Calu3 (cell line): ENCODE data around the gene ATP1A3. TPM values are rescaled to one million over a fixed set of nuclear protein-coding genes. Genes with fewer than 3 reads are reported as not detected.
A peak's percentile ranks its signal among the peaks of the same experiment; 100 is the strongest.

Experiments used
- BruUV-seq: library from RNA; stranded (reverse); fragments of 400-500 nt; replicated peaks from 2 replicates; lab custom pipeline; 2021; lab: Mats Ljungman, UMichigan
- CTCF ChIA-PET: fragments of 300-600 bp; sonication (Branson Sonifier 250); formaldehyde crosslinking; loops from one replicate; lab custom pipeline; 2022; ENCODE audit warnings: antibody characterized with exemption; lab: Charles Lee
- DNase-seq: peaks from one replicate; pipeline ENCODE4 v3.0.0; 2022
- H3K27ac Mint-ChIP-seq: one replicate; pipeline ENCODE4 v1.8.0; 2022; ENCODE audit warnings: mixed read lengths; ENCODE audit not compliant: unreplicated experiment
- H3K27me3 Mint-ChIP-seq: one replicate; pipeline ENCODE4 v1.8.0; 2022; ENCODE audit warnings: mixed read lengths; ENCODE audit not compliant: unreplicated experiment
- H3K36me3 Mint-ChIP-seq: one replicate; pipeline ENCODE4 v1.8.0; 2022; ENCODE audit warnings: mild to moderate bottlenecking, moderate library complexity, mixed read lengths; ENCODE audit not compliant: insufficient read depth, unreplicated experiment
- H3K4me1 Mint-ChIP-seq: one replicate; pipeline ENCODE4 v1.8.0; 2022; ENCODE audit warnings: mild to moderate bottlenecking, low read depth, mixed read lengths; ENCODE audit not compliant: unreplicated experiment
- H3K4me3 Mint-ChIP-seq: one replicate; pipeline ENCODE4 v1.8.0; 2022; ENCODE audit warnings: mild to moderate bottlenecking, low read depth, moderate library complexity, mixed read lengths; ENCODE audit not compliant: unreplicated experiment
- H3K9me3 Mint-ChIP-seq: one replicate; pipeline ENCODE4 v1.8.0; 2022; ENCODE audit warnings: low read depth, mixed read lengths; ENCODE audit not compliant: unreplicated experiment
- CTCF ChIP-seq: fragments of 200-600 bp; IDR thresholded peaks from one replicate; pipeline ENCODE4 v1.8.0; 2022; ENCODE audit warnings: antibody characterized with exemption; ENCODE audit not compliant: unreplicated experiment
- intact Hi-C: fragments of 100-400 bp; cut with micrococcal nuclease; formaldehyde crosslinking; loops from one replicate; pipeline ENCODE4 v1.10.0; 2022; ENCODE audit not compliant: unreplicated experiment
- total RNA-seq: library from RNA; stranded (reverse); gene quantifications from 2 replicates; pipeline ENCODE4 v1.2.3, GENCODE V29; 2022

Gene ATP1A3
- total RNA-seq, 1 experiment from 2014 or later = 1.7 TPM

DNA sequence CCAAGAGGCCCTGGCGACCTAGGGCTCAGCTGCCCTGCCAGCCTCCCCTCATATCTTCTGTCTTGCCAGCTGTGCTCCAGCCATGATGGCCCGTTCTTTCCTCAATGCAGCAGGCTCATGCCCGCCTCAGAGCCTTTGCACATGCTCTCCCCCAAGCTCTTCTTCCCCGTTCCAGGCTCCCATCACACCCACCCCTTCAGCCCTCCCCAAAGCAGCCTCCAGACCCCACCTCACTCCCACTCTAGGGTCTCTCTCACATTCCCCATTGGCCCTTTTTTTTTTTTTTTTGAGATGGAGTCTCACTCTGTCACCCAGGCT lies 29.9 kb upstream of the ATP1A3 start:
- H3K4me1 Mint-ChIP-seq = no peaks in the 10 kb centered on the region
- CTCF ChIA-PET = interaction anchor here (1.5 kb wide), 1 partner anchor 11 kb away, joined by 5 read pairs; no protein-coding TSS in a partner anchor
- DNase-seq = no peak
- intact Hi-C loops = no loop called here
- no peak overlapping the region for H3K4me3 Mint-ChIP-seq
- H3K27ac Mint-ChIP-seq = no peak overlapping the region
- no peaks in the 10 kb centered on the region for H3K9me3 Mint-ChIP-seq
- no TSS peak for BruUV-seq
- H3K36me3 Mint-ChIP-seq = no peaks in the 10 kb centered on the region
- peaks cover 97% of the 10 kb centered on the region for H3K27me3 Mint-ChIP-seq
- no peak for TF ChIP-seq CTCF

DNA sequence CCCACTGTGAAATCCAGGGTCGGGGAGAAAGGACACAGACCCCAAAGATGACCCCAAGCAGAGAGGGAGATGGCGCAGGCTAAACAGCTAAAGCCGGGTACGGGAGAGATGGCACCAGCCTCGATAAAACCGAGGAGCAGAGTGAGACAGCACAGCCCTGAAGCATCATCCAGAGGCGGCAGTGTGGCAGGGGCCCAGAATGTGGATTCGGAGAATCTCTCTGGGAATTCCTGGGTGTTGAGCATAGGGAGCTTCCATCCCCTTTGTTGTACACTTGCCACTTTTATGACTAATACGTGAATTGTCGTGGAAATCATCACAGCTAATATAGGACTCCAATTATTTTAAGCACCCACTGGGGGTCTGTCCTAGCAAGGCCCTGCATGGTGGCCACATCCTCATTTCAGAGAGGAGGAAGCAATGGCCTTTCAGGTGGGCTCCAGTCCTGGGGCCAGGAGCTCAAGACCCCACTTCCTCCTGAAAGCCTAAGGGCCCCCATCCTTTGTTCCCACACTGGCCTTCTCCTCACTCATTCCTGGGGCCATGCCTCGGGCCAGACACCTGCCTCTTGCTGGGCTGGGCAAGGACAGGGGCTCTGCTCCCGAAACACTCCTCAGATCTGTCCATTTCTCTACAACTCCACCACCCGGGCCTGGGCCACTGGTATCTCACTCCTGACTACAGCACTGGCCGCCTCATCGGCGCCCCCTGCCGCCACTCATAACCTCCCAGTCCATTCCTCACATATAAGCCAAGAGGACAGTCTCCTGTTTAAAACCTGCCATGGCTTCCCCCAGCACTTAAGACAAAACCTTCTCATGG lies 29.3 kb upstream of the ATP1A3 start:
- Mint-ChIP-seq H3K9me3 (no peaks in the 10 kb centered on the region), H3K4me1 (no peaks in the 10 kb centered on the region), H3K27ac (no peak overlapping the region), H3K36me3 (no peaks in the 10 kb centered on the region), H3K27me3 (peaks cover 97% of the 10 kb centered on the region), H3K4me3 (no peak overlapping the region)
- TF ChIP-seq CTCF = peak; percentile 47
- BruUV-seq = no TSS peak
- DNase-seq = peak; percentile 54
- CTCF ChIA-PET = interaction anchor here (0.9 to 1.5 kb wide), 2 partner anchors 11 to 12 kb away, joined by 3 to 5 read pairs; no protein-coding TSS in a partner anchor
- intact Hi-C loops = no loop called here

GRCh38 chr19:42022616-42023015 lies 28.6 kb upstream of the ATP1A3 start:
- no peak overlapping the region for H3K4me3 Mint-ChIP-seq
- CTCF ChIA-PET = interaction anchor here (1.5 kb wide), 1 partner anchor 12 kb away, joined by 5 read pairs; no protein-coding TSS in a partner anchor

DNA sequence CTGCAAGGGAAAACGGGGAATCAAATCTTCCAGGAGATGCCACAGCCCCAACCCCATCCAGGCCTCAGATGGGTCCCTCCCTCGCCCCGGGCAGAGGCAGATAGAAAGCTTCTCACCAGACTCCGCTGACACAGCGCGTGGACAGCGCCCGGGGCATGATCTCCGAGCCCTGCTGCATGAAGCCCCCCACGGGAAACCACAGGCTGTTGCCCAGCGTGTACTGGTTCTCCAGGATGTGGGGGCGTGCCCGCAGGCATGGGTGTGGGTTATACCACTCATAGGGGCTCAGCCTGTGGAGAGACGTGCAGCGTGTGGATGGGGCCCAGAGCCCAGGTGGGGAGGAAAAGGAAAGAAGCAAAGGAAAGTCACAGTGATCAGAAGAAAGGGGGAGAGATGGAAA lies 27.2 kb upstream of the ATP1A3 start:
- Mint-ChIP-seq H3K36me3 (no peaks in the 10 kb centered on the region), H3K9me3 (no peaks in the 10 kb centered on the region), H3K27me3 (peaks cover 98% of the 10 kb centered on the region), H3K4me1 (no peaks in the 10 kb centered on the region), H3K4me3 (no peak overlapping the region), H3K27ac (no peak overlapping the region)
- no peak for TF ChIP-seq CTCF
- intact Hi-C loops = no loop called here
- CTCF ChIA-PET = interaction anchor here (0.5 kb wide), 1 partner anchor 103 kb away, joined by 3 read pairs; no protein-coding TSS in a partner anchor
- BruUV-seq = no TSS peak
- DNase-seq = no peak

More at GRCh38 chr19:42022616-42023015, 28.6 kb upstream of the ATP1A3 start:
- Mint-ChIP-seq H3K4me1 (no peaks in the 10 kb centered on the region), H3K9me3 (no peaks in the 10 kb centered on the region), H3K27ac (no peak overlapping the region), H3K36me3 (no peaks in the 10 kb centered on the region), H3K27me3 (peaks cover 97% of the 10 kb centered on the region)
- DNase-seq = no peak
- BruUV-seq = no TSS peak
- intact Hi-C loops = no loop called here
- TF ChIP-seq CTCF = no peak
